K562 (cell line): ENCODE results near the gene YPEL3. TPM values are rescaled to one million over a fixed set of nuclear protein-coding genes. Genes with fewer than 3 reads are reported as not detected.

ENCODE experiments used
- FOXJ3 ChIP-seq: sonication (generic); formaldehyde crosslinking; IDR thresholded peaks from 2 replicates; pipeline ENCODE4 v1.4.0; 2020; ENCODE audit warnings: mild to moderate bottlenecking, missing genetic modification reagents
- GABPA ChIP-seq: fragments of 200-800 bp; sonication (Bioruptor generic); conservative IDR thresholded peaks from 2 replicates; pipeline ENCODE4 v1.6.1; 2016; ENCODE audit warnings: low read depth, missing genetic modification characterization, missing compliant biosample characterization
- OTX1 ChIP-seq: fragments of 450-650 bp; formaldehyde crosslinking; IDR thresholded peaks from 2 replicates; pipeline ENCODE4 v1.4.0; 2022; ENCODE audit warnings: mild to moderate bottlenecking
- POLR2AphosphoS5 ChIP-seq: IDR thresholded peaks from 2 replicates; pipeline ENCODE4 v1.6.1; 2011; ENCODE audit warnings: mild to moderate bottlenecking, low read depth, low read length, moderate library complexity; ENCODE audit not compliant: control insufficient read depth, insufficient read depth
- RBBP5 ChIP-seq: fragments of 200-600 bp; sonication (generic); IDR thresholded peaks from 2 replicates; pipeline ENCODE4 v1.6.1; 2012; ENCODE audit warnings: borderline replicate concordance, mild to moderate bottlenecking, low read length, control low read depth, inconsistent platforms; ENCODE audit not compliant: insufficient read depth, poor library complexity, severe bottlenecking
- SPI1 ChIP-seq: IDR thresholded peaks from 2 replicates; pipeline ENCODE4 v1.6.1; 2011; ENCODE audit warnings: low read depth, low read length, control low read depth, borderline replicate concordance
- ZNF766 ChIP-seq: fragments of 200-800 bp; sonication (Bioruptor generic); conservative IDR thresholded peaks from 2 replicates; pipeline ENCODE4 v1.6.1; 2016; ENCODE audit warnings: missing genetic modification characterization, missing compliant biosample characterization
- polyA plus RNA-seq, 8 experiments: library from polyadenylated mRNA; depleted of rRNA in 4 of 8; stranded (reverse) in 5 of 8; unstranded in 3 of 8; fragments of >200 nt; fragmentation: Nextera tagmentation in 2 of 8; fragmentation: Illumina TruSeq in 1 of 8; extraction: Ambion mirVana in 2 of 8; extraction: Trizol in 1 of 8; gene quantifications; 2 replicates each; pipeline versions ENCODE4 v1.2.1 to v1.2.3, GENCODE V29; 2011 to 2014; ENCODE audit warnings: inconsistent platforms in 1 of 8, missing spikeins in 1 of 8
- total RNA-seq, 7 experiments: library from RNA; depleted of rRNA in 6 of 7; stranded (reverse); fragments of >200 nt in 6 of 7; fragmentation: Illumina TruSeq in 2 of 7; extraction: Trizol in 2 of 7; gene quantifications; 2 replicates each; pipeline versions ENCODE4 v1.2.1 to v1.2.3, GENCODE V29; 2011 to 2021; ENCODE audit warnings: low replicate concordance in 1 of 7
- TF ChIP-seq, protein P1 (sequence below): fragments of 450-650 bp; IDR thresholded peaks from 2 replicates; pipeline ENCODE4 v1.6.1; 2017; ENCODE audit warnings: antibody characterized with exemption, mild to moderate bottlenecking
- TF ChIP-seq, protein P2 (sequence below), 2 experiments: fragments of 450-650 bp; IDR thresholded peaks; 2 replicates each; pipeline ENCODE4 v1.6.1; 2018; ENCODE audit warnings: mild to moderate bottlenecking in 2 of 2, low read depth in 1 of 2; ENCODE audit not compliant: partially characterized antibody in 2 of 2
- TF ChIP-seq, protein P3 (sequence below): sonication (generic); formaldehyde crosslinking; IDR thresholded peaks from 2 replicates; pipeline ENCODE4 v1.8.0; 2023; ENCODE audit warnings: missing genetic modification reagents, mild to moderate bottlenecking, borderline replicate concordance

The YPEL3 gene
- total and polyA plus RNA-seq, 9 of the 15 experiments (the other 6 are each of a cell fraction or from before 2014, with no cell fraction given): 0.41 to 15.0 (median 2.9) TPM

DNA sequence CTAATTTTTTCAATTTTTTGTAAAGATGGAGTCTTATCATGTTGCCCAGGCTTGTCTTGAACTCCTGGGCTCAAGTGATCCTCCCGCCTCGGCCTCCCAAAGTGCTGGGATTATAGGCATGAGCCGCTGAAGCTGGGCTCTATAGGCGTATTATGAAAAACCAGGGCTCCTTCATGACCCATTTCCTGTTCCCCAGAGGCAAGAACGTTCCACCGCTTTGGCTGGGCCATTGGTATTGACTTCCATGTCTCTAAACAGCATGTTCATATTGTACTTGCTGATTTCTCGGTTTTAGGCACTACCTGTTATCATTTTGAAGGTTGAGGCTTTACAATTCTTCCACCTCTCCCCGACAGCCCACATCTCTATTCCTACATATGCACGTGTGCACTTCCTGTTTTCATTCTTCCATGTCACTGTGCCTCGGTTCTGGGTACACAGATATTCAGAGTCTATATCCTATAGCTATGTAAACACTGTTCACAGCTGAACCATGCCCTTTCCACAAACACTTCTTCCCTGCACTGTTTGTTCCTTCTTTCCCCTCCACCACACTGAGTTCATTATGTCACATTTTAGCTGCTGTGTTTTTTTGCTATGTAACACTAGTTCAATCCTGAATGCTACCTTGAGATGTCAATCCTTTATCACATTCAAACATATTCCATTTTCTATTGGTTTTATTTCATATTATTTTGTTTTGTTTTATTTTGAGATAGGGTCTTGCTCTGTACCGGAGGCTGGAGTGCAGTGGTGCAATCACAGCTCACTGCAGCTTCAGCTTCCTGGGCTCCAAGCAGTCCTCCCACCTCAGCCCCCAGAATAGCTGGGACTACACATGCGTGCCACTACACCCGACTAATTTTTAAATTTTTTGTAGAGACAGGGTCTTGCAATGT is 43.8 kb upstream of the YPEL3 start (continued):
- TF ChIP-seq, protein P1, sequence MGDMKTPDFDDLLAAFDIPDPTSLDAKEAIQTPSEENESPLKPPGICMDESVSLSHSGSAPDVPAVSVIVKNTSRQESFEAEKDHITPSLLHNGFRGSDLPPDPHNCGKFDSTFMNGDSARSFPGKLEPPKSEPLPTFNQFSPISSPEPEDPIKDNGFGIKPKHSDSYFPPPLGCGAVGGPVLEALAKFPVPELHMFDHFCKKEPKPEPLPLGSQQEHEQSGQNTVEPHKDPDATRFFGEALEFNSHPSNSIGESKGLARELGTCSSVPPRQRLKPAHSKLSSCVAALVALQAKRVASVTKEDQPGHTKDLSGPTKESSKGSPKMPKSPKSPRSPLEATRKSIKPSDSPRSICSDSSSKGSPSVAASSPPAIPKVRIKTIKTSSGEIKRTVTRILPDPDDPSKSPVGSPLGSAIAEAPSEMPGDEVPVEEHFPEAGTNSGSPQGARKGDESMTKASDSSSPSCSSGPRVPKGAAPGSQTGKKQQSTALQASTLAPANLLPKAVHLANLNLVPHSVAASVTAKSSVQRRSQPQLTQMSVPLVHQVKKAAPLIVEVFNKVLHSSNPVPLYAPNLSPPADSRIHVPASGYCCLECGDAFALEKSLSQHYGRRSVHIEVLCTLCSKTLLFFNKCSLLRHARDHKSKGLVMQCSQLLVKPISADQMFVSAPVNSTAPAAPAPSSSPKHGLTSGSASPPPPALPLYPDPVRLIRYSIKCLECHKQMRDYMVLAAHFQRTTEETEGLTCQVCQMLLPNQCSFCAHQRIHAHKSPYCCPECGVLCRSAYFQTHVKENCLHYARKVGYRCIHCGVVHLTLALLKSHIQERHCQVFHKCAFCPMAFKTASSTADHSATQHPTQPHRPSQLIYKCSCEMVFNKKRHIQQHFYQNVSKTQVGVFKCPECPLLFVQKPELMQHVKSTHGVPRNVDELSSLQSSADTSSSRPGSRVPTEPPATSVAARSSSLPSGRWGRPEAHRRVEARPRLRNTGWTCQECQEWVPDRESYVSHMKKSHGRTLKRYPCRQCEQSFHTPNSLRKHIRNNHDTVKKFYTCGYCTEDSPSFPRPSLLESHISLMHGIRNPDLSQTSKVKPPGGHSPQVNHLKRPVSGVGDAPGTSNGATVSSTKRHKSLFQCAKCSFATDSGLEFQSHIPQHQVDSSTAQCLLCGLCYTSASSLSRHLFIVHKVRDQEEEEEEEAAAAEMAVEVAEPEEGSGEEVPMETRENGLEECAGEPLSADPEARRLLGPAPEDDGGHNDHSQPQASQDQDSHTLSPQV: peak; percentile 49; the same call in 1 of the 2 replicates
- TF ChIP-seq FOXJ3 (CRISPR knock-in tag) (no peak), SPI1 (peak; percentile 98), RBBP5 (no peak), GABPA (0 out of 2 replicates have a peak, but pooled peaks have one; percentile 17), POLR2AphosphoS5 (no peak), OTX1 (CRISPR knock-in tag) (no peak), ZNF766 (CRISPR knock-in tag) (0 out of 2 replicates have a peak, but pooled peaks have one; percentile 43)
- TF ChIP-seq, protein P2, sequence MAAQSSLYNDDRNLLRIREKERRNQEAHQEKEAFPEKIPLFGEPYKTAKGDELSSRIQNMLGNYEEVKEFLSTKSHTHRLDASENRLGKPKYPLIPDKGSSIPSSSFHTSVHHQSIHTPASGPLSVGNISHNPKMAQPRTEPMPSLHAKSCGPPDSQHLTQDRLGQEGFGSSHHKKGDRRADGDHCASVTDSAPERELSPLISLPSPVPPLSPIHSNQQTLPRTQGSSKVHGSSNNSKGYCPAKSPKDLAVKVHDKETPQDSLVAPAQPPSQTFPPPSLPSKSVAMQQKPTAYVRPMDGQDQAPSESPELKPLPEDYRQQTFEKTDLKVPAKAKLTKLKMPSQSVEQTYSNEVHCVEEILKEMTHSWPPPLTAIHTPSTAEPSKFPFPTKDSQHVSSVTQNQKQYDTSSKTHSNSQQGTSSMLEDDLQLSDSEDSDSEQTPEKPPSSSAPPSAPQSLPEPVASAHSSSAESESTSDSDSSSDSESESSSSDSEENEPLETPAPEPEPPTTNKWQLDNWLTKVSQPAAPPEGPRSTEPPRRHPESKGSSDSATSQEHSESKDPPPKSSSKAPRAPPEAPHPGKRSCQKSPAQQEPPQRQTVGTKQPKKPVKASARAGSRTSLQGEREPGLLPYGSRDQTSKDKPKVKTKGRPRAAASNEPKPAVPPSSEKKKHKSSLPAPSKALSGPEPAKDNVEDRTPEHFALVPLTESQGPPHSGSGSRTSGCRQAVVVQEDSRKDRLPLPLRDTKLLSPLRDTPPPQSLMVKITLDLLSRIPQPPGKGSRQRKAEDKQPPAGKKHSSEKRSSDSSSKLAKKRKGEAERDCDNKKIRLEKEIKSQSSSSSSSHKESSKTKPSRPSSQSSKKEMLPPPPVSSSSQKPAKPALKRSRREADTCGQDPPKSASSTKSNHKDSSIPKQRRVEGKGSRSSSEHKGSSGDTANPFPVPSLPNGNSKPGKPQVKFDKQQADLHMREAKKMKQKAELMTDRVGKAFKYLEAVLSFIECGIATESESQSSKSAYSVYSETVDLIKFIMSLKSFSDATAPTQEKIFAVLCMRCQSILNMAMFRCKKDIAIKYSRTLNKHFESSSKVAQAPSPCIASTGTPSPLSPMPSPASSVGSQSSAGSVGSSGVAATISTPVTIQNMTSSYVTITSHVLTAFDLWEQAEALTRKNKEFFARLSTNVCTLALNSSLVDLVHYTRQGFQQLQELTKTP (IDR thresholded peaks at IDR 0.05; ENCODE audit: low read depth in 1 of 2, partially characterized antibody in 2 of 2): peak in 1 of 2 experiments; percentile 32
- TF ChIP-seq, protein P3, sequence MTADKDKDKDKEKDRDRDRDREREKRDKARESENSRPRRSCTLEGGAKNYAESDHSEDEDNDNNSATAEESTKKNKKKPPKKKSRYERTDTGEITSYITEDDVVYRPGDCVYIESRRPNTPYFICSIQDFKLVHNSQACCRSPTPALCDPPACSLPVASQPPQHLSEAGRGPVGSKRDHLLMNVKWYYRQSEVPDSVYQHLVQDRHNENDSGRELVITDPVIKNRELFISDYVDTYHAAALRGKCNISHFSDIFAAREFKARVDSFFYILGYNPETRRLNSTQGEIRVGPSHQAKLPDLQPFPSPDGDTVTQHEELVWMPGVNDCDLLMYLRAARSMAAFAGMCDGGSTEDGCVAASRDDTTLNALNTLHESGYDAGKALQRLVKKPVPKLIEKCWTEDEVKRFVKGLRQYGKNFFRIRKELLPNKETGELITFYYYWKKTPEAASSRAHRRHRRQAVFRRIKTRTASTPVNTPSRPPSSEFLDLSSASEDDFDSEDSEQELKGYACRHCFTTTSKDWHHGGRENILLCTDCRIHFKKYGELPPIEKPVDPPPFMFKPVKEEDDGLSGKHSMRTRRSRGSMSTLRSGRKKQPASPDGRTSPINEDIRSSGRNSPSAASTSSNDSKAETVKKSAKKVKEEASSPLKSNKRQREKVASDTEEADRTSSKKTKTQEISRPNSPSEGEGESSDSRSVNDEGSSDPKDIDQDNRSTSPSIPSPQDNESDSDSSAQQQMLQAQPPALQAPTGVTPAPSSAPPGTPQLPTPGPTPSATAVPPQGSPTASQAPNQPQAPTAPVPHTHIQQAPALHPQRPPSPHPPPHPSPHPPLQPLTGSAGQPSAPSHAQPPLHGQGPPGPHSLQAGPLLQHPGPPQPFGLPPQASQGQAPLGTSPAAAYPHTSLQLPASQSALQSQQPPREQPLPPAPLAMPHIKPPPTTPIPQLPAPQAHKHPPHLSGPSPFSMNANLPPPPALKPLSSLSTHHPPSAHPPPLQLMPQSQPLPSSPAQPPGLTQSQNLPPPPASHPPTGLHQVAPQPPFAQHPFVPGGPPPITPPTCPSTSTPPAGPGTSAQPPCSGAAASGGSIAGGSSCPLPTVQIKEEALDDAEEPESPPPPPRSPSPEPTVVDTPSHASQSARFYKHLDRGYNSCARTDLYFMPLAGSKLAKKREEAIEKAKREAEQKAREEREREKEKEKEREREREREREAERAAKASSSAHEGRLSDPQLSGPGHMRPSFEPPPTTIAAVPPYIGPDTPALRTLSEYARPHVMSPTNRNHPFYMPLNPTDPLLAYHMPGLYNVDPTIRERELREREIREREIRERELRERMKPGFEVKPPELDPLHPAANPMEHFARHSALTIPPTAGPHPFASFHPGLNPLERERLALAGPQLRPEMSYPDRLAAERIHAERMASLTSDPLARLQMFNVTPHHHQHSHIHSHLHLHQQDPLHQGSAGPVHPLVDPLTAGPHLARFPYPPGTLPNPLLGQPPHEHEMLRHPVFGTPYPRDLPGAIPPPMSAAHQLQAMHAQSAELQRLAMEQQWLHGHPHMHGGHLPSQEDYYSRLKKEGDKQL: no peak
